Measurements from ENCODE around the gene CYP4F22.

The CYP4F22 gene

DNA sequence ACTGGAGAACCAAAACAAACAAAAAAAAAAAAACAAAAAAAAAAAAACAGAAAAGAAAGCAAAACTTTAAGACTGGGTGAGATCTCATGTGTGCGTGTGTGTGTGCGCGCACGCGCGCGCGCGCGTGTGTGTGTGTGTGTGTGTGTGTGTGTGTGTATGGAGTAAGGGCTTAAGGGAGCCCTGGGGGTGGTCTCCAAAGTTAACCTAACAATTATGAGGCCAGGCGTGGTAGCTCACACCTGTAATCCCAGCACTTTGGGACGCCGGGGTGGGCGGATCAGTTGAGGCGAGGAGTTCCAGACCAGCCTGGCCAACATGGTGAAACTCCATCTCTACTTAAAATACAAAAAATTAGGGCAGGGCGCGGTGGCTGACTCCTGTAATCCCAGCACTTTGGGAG, 46.7 kb downstream of the CYP4F22 start:
- TF ChIP-seq, protein P1, sequence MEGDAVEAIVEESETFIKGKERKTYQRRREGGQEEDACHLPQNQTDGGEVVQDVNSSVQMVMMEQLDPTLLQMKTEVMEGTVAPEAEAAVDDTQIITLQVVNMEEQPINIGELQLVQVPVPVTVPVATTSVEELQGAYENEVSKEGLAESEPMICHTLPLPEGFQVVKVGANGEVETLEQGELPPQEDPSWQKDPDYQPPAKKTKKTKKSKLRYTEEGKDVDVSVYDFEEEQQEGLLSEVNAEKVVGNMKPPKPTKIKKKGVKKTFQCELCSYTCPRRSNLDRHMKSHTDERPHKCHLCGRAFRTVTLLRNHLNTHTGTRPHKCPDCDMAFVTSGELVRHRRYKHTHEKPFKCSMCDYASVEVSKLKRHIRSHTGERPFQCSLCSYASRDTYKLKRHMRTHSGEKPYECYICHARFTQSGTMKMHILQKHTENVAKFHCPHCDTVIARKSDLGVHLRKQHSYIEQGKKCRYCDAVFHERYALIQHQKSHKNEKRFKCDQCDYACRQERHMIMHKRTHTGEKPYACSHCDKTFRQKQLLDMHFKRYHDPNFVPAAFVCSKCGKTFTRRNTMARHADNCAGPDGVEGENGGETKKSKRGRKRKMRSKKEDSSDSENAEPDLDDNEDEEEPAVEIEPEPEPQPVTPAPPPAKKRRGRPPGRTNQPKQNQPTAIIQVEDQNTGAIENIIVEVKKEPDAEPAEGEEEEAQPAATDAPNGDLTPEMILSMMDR (IDR thresholded peaks at IDR 0.05) = no peak
- Histone ChIP-seq H3K4me3 (ENCODE audit: low read depth in 1 of 2, low read length in 1 of 2) (no peak overlapping the region), H3K36me3 (no peaks in the 10 kb centered on the region), H3K4me1 (ENCODE audit: control insufficient read depth in 1 of 2, insufficient read depth in 1 of 2, low read depth in 1 of 2, low read length in 1 of 2) (peaks cover 21 to 23% of the 10 kb centered on the region in 2 experiments), H3K9me3 (no peaks in the 10 kb centered on the region), H3K27ac (no peak overlapping the region), H3K27me3 (peaks cover 77% of the 10 kb centered on the region)

DNA sequence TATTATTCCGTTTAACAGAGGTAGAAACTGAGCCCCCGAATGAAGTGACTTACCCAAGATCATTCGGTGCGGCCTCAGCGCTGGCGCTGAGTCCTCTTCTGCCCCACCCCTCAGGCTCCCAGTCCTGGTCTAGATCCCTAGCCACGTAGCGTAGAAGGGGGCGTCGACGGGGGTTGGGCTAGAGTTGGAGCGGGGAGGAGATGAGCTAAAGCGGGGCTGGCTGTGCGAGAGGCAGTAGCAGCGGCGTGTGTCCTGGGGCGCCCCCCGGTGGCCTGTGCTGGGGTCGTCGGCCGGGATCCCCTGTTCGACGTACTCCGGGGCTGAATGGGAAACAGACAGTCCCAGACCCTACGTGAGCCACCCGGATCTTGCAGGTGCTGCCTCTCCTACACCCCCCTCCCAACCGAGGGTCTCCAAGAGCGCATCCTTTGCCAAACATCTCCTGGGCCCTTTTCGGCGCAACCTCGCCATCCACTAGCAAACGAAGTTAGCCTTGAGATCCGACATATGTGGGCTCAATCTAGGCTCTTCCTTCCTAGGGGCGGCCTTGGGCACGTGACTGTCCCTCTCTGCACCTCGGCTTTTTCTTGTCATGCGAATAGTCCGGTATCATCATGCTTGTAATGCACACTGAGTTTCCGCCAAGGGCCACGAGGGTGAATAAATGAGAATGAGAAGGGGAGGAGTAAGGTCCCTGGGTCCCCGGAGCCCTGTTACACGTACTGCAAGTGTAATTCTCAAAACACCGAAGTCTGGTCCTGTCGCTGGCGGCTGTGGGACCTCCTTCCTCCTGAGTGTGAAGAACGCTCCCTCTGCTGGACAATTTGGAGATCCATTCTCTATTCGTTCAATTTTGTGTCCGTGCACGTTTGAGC, 47.7 kb downstream of the CYP4F22 start:
- Histone ChIP-seq H3K9me3 (no peaks in the 10 kb centered on the region), H3K27me3 (peaks cover 72% of the 10 kb centered on the region), H3K4me3 (ENCODE audit: low read depth in 1 of 2, low read length in 1 of 2) (peak overlapping the region; percentile 69 to 70), H3K27ac (peak overlapping the region; percentile 41), H3K36me3 (no peaks in the 10 kb centered on the region), H3K4me1 (ENCODE audit: control insufficient read depth in 1 of 2, insufficient read depth in 1 of 2, low read depth in 1 of 2, low read length in 1 of 2) (peaks cover 18% of the 10 kb centered on the region in 2 experiments)
- TF ChIP-seq, protein P1 (IDR thresholded peaks at IDR 0.05) = peak; percentile 76

DNA sequence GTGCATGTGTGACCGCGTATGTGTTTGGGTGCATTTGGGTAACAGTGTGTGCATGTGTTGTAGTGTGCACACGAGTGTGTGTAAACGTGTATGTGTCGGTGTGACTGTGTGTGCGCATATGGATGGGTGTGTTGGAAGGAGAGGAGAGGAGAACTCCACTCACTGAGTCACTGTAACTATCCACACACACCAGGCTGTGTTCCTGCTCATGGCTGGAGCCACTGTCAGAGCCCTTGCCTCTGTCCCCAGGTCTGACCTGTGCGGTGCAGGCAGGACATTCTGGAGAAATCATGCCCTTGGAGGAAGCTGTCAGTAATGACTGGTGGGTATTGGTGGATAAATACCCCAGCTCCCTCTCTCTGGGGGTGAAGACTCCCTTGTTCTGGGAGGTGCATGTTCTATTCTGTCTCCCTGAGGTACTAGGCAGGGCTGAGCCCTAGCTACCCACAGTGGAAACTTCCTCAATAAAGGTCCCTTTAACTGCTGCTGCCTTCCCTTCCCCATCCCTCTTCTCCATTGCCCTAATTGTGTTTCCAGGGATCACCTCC, 48.4 kb downstream of the CYP4F22 start:
- no peak overlapping the region for H3K27ac ChIP-seq
- H3K4me3 ChIP-seq (ENCODE audit: low read depth in 1 of 2, low read length in 1 of 2) = peak overlapping the region; percentile 69 to 70
- peaks cover 12 to 13% of the 10 kb centered on the region in 2 experiments for H3K4me1 ChIP-seq (ENCODE audit: control insufficient read depth in 1 of 2, insufficient read depth in 1 of 2, low read depth in 1 of 2, low read length in 1 of 2)
- peaks cover 66% of the 10 kb centered on the region for H3K27me3 ChIP-seq
- TF ChIP-seq, protein P1 (IDR thresholded peaks at IDR 0.05) = no peak
- H3K9me3 ChIP-seq = no peaks in the 10 kb centered on the region
- no peaks in the 10 kb centered on the region for H3K36me3 ChIP-seq

DNA sequence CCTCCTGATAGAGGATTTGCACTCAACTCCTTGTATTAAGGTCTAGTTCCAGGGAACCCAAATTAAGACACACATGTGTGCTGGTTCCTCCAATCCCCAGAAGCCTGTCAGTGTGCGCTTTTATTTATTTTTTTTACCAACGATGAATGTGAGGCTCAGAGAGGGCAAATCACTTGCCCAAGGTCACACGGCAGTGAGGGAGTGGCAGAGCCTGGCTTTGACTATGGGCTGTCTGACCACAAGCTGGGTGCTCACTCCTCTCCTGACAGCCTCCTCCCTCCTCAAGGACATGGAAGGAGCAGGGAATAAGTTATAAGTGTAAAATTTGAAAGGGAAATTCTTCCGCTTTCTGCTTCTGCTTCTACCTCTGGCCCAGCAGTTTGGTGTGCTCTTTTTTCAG, 48.9 kb downstream of the CYP4F22 start:
- no peaks in the 10 kb centered on the region for H3K36me3 ChIP-seq
- no peaks in the 10 kb centered on the region for H3K9me3 ChIP-seq
- no peak overlapping the region for H3K4me3 ChIP-seq (ENCODE audit: low read depth in 1 of 2, low read length in 1 of 2)
- TF ChIP-seq, protein P1 (IDR thresholded peaks at IDR 0.05) = no peak
- peaks cover 12 to 13% of the 10 kb centered on the region in 2 experiments for H3K4me1 ChIP-seq (ENCODE audit: control insufficient read depth in 1 of 2, insufficient read depth in 1 of 2, low read depth in 1 of 2, low read length in 1 of 2)
- H3K27ac ChIP-seq = no peak overlapping the region
- H3K27me3 ChIP-seq = peaks cover 60% of the 10 kb centered on the region

DNA sequence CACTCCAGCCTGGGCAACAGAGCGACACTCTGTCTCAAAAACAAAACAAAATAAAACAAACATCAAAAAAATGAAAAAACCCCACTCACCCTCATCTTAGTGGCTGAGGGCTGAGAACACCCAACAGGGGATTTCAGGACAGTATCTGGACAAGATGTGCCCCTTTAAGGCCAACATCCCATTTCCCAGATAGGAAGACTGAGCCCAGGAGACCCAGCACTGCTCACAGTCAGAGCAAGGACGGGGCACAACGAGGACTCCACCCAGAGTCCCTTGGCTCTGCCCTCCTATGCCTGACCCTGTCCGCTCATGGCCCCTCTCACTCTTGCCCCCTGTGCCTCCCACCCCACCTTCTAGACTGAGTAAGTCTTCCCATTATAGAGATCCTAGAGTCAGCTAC, 53.8 kb downstream of the CYP4F22 start:
- peaks cover 35% of the 10 kb centered on the region for H3K27me3 ChIP-seq
- no peak overlapping the region for H3K27ac ChIP-seq

More for the DNA sequence above, 53.8 kb downstream of the CYP4F22 start:
- Histone ChIP-seq H3K4me3 (ENCODE audit: low read depth in 1 of 2, low read length in 1 of 2) (no peak overlapping the region), H3K9me3 (no peaks in the 10 kb centered on the region), H3K4me1 (ENCODE audit: control insufficient read depth in 1 of 2, insufficient read depth in 1 of 2, low read depth in 1 of 2, low read length in 1 of 2) (no peaks in the 10 kb centered on the region), H3K36me3 (no peaks in the 10 kb centered on the region)
- TF ChIP-seq, protein P1 (IDR thresholded peaks at IDR 0.05) = no peak
